Activated T-helper 17 cell treated with anti-CD3 and anti-CD28 coated beads, Interleukin-2, amount 50 U/mL, for 72 hours (primary cell): Measurements from ENCODE around the gene HOXB9. TPM values are rescaled to one million over a fixed set of nuclear protein-coding genes. Genes with fewer than 3 reads are reported as not detected.

Experiments used
- ATAC-seq: fragments of 150-1000 bp; cut with Tn5 transposase; replicated peaks from 2 replicates; pipeline ENCODE4 v1.10.0; 2021; ENCODE audit warnings: mild to moderate bottlenecking, moderate library complexity
- H3K27ac Mint-ChIP-seq: one replicate; pipeline ENCODE4 v1.8.0; 2022; ENCODE audit warnings: mixed read lengths
- H3K27me3 Mint-ChIP-seq: one replicate; pipeline ENCODE4 v1.8.0; 2022; ENCODE audit warnings: mixed read lengths
- H3K36me3 Mint-ChIP-seq: one replicate; pipeline ENCODE4 v1.8.0; 2022; ENCODE audit warnings: low read depth, mild to moderate bottlenecking, mixed read lengths
- H3K4me1 Mint-ChIP-seq: one replicate; pipeline ENCODE4 v1.8.0; 2022; ENCODE audit warnings: mixed read lengths
- H3K4me3 Mint-ChIP-seq: one replicate; pipeline ENCODE4 v1.8.0; 2022; ENCODE audit warnings: mild to moderate bottlenecking, mixed read lengths
- H3K9me3 Mint-ChIP-seq: one replicate; pipeline ENCODE4 v1.8.0; 2022; ENCODE audit warnings: mixed read lengths
- total RNA-seq, 2 donors: library from RNA; stranded (reverse); gene quantifications; one replicate each; pipeline ENCODE4 v1.2.3, GENCODE V29; 2022

HOXB9 gene
- total RNA-seq, 2 donors from 2014 or later: 0.40 to 0.58 TPM

DNA sequence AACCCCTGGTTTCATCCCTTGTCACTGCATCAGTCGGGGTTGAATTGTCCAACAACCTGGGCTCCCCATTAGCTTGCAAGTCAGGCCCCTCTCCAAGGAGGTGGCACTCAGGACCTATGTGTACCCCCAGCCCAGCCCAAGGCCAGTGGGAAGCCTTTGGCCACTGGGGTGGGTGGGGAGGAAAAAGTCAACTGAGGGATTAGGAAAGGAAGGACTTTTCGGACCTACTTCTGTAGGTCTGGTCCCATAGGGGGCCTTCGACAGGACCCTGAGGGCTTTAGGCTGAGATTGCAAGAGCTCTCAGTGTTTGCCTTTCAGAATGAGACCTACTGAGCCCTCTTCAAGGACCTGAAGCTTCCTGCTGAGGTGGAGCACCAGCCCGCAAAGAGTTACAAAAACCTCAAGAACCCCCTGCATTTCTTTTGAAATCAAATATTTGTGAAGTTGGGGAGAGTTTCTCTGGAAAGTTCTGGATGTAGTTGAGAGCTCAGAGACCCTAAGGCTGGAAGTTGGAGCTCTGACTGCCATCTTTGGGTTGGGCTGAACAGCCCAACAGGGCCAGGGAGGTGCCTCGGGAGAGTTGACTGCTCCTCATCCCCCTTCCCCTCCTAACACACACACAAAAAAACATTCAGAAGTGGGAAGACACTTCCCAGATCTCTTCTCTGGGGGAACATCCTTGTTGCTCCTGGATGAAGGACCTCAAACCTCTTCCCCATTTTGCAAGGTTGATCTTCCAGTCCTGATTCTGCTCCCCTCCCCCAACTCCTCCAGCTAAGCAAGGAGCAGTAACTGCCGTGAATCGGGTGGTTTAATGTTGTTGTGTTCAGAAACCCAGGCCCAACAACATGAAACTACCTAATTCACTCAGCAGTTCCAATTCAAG is 5.8 kb upstream of the HOXB9 start:
- no peak overlapping the region for H3K4me3 Mint-ChIP-seq
- H3K27me3 Mint-ChIP-seq: peaks cover 74% of the 10 kb centered on the region
- H3K36me3 Mint-ChIP-seq: no peaks in the 10 kb centered on the region
- H3K4me1 Mint-ChIP-seq: peaks cover 1% of the 10 kb centered on the region
- ATAC-seq: no peak
- H3K27ac Mint-ChIP-seq: no peak overlapping the region
- no peaks in the 10 kb centered on the region for H3K9me3 Mint-ChIP-seq

DNA sequence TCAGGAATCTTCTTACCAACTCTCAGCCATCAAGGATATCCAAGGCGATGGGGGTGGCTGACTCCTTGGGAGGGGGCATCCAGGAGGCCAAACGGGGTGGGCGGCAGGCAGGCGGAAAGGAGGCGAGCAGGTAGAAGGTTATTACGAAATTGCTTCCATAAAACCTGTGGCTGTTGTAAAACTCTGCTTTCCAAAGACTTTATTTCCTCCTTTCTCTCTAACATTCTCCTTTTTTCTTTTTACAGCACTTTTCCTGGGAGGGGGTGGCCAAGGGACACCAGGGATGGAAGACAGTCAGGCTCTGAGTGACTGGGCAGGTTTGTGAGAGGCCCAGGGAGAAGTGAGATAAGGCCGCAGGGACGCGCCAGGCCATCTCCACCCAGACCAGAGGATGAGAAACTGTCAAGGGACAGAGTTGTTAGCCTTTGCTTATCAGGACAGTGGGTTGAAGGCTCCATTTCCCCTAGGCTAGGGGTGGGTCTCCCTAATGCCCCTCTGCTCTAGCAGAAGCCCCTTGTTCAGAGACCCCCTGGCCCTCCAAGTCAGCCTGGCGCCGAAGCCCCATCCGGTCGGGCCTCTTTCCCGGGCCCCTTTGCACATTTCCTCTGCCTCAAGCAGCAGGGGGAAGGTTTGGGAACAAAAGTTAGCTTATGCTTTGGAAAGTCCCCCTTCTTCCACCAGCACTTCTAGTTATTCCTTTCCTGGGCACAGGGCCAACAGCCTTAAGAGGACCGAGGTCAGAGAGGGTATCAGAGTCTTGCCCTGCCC is 5.0 kb upstream of the HOXB9 start:
- Mint-ChIP-seq H3K4me3 (no peak overlapping the region), H3K9me3 (no peaks in the 10 kb centered on the region)
- no peak for ATAC-seq

DNA sequence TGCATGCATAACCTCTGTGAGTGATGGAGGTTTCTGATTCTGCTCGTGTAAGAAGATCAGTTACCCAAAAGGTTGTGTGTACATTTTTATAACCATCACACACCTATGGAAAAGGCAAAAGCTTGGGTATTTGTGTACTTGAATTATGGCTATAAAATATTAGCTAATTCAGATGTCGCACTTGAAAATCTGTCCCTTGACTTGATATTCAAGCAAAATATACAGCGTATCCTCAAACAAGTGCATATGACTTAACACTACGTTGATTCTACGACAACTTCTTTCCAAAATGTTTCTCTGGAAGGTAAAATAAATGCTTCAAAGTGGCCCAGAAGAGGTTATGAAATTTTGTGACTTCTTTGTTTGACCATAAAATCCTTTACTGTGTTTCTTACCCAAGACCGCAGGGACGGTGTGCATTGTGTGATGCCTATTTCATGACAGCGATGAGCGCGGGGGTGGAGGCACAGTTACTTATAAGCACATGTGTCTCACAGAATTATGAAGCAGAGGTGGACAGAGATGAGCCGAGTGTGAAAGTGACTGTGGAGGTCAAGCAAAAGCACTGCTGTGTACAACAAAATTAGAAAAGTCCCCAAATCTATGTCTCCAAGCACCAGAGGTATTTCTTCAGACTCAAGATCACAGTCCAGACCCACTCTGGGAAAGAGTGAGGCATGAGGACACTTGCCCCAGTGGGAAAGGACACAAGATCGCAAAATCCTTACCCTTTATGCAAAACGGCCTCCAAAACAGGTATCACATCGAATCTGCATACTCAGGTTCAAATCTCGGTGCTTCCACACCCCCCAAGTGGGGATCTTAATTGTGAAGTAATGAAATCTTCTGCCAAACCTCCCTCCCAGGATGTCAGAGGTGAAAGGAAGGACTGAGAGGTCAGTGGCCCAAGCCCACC is 4.1 kb upstream of the HOXB9 start:
- no peaks in the 10 kb centered on the region for H3K36me3 Mint-ChIP-seq
- peaks cover 74% of the 10 kb centered on the region for H3K27me3 Mint-ChIP-seq
- peaks cover 9% of the 10 kb centered on the region for H3K4me1 Mint-ChIP-seq
- no peak overlapping the region for H3K4me3 Mint-ChIP-seq
- no peak for ATAC-seq
- no peak overlapping the region for H3K27ac Mint-ChIP-seq
- no peaks in the 10 kb centered on the region for H3K9me3 Mint-ChIP-seq

More for the DNA sequence above, 5.0 kb upstream of the HOXB9 start:
- no peak overlapping the region for H3K27ac Mint-ChIP-seq
- H3K4me1 Mint-ChIP-seq: peaks cover 9% of the 10 kb centered on the region
- peaks cover 76% of the 10 kb centered on the region for H3K27me3 Mint-ChIP-seq
- no peaks in the 10 kb centered on the region for H3K36me3 Mint-ChIP-seq

DNA sequence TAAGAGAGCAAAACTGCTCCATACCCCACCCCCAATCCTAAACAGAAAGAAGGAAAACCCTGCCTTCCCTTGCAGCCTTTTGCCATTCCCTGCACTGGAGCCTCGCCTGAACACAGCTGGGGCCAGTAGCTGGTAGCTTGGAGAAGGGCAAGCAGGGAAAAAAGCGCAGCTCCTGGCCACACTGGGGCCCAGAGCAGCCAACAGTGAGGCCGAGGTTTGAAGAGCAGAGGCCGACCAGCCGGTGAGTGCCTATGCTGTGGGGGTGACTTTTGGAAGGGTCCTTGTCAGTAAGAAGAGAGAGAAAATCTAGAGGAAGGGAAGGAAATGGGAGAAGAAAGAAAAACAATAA is 3.2 kb upstream of the HOXB9 start:
- no peak for ATAC-seq
- no peak overlapping the region for H3K4me3 Mint-ChIP-seq
- no peaks in the 10 kb centered on the region for H3K36me3 Mint-ChIP-seq
- no peak overlapping the region for H3K27ac Mint-ChIP-seq
- H3K9me3 Mint-ChIP-seq: no peaks in the 10 kb centered on the region
- peaks cover 68% of the 10 kb centered on the region for H3K27me3 Mint-ChIP-seq
- H3K4me1 Mint-ChIP-seq: peaks cover 9% of the 10 kb centered on the region

DNA sequence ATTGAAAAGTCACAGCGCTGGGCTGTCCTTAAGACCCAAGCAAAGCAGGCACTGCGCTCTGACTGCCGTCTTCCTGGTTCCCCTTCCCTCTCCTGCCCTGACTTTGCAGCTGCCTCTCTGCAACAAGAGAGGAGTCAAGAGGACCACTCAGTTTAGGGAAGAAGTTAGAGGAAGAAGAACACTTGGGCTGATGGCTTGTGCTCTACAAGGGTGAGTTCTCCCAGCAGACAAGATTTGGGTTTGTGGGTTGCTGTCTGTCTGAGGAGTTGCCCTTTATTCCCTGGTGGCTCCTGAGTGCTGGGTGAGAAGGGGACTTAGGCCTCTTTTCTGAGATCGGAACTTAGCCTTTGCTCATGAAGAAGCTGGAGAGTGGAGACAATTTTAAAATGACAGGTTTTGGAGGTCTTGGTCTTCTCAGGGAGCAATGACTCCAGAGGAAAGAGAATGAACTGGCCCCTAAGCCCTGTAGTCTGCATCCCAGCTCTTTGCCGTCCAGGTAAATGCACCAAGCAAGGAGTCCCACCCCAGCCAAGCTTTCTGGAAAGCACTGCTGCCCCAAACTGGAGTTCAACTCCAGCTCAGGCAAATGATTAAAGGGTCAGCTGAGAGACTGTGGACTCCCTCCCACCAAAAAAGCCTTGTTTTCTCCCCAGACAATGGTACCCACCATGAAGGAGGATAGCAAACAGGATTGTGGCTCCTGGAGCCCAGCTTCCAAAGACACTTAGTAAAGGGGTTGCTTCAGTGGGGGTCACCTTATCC is 2.7 kb upstream of the HOXB9 start:
- Mint-ChIP-seq H3K27me3 (peaks cover 72% of the 10 kb centered on the region), H3K9me3 (no peaks in the 10 kb centered on the region), H3K4me1 (peaks cover 9% of the 10 kb centered on the region), H3K27ac (no peak overlapping the region), H3K4me3 (no peak overlapping the region), H3K36me3 (no peaks in the 10 kb centered on the region)
- ATAC-seq: no peak

DNA sequence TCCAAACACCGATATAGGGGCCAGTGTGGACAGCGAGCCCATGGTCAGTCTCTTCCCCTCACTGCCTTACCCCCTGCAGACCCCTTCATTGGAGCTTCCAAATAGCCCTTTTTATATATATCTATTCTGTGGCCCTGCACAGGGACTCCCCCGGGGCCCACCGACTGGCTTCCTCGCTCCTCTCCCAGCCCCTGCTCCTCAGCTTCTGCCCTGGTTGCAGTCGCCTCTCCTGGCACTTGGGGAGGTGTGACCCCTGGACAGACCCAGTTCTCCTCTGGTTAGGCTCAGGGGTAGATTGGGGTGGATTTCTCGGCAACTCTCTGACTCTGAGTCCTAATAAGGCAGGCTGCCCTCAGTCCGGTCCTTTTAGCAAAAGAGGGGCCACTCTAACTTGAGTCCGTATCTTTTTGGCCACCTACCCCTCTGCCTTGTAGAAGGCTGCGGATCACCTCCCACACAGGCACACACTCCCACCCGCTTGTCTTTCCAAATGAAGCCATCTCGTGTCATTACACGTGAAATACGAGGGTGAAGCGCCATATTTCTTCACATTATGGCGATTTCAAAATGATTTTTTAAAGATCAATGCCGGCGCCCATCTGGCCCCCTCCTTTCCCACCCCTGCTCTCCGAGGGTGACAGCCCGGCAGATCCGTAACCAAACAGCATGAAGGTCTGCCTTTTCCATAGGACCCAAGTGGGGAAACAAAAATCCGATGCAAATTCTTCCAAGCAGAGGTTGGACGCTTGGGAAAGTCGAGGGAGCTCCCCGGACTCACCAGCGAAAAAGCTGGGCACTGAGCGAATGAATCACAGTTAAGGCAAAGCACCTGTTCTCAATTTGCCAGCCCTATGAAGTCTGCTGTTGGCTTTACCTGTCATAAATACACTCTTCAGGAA is 1.7 kb upstream of the HOXB9 start:
- Mint-ChIP-seq H3K4me3 (no peak overlapping the region), H3K27me3 (peaks cover 78% of the 10 kb centered on the region), H3K4me1 (peaks cover 9% of the 10 kb centered on the region), H3K36me3 (no peaks in the 10 kb centered on the region), H3K27ac (no peak overlapping the region), H3K9me3 (no peaks in the 10 kb centered on the region)
- ATAC-seq: no peak

DNA sequence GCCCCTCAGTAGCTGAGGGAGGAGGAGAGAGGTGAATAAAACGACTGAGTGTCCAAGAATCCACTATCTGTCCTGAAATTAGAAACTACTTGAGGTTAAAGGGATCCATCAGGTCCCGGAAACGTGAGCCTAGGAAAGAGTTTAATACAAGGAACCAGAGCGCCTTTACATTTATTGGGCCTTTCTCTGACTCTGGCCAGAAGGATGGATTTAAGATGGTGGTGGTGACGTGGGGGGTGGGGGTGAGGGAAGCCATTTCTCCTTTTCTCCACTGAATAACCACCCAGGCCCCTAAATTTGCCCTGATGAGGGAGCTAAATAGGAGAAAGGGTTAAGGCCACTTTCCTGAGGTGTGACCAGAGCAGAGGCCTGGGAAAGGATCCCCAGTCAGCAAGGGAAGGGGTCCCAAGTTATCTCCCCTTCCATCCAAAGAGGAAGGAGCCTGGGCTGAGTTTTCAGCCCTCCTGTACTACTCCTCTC is 1.0 kb upstream of the HOXB9 start:
- ATAC-seq: no peak
- Mint-ChIP-seq H3K9me3 (no peaks in the 10 kb centered on the region), H3K4me1 (peaks cover 9% of the 10 kb centered on the region), H3K36me3 (no peaks in the 10 kb centered on the region), H3K27ac (peak overlapping the region; percentile 28), H3K27me3 (peaks cover 78% of the 10 kb centered on the region), H3K4me3 (peak overlapping the region; percentile 79)

DNA sequence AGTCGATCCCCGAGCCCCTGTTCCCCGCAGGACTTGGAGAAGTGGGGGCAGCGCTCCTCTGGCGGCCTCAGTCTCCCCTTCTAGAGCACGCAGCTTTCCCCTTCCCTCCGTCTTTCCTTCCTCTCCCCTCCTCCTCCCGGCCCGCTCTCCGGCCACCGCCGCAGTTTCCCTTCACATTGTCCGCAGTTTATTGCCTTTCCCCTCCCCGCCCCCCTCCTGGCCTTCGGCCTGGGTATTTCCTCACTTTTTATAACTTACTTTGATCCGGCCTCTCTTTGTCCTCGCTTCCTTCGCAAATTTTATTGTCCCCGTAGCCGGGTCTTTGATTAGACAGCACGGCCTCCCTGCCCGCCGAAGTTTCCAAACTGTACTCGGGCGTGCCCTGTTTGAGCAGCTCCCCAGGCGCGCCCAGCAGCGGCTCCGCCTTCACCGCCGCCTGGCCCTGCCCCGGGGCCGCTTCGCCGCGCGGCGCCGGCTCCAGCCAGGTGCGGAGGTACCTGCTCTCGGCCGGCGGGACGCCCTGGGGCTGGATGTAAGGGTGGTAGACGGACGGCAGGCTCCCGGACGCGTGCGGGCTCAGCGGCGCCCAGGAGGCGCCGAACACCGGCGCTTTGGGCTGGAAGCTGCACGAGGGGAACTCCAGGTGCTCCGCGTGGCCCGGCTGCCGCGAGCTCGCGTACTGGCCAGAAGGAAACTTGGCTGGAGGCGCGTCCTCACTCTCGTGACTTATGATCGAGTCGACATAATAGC is 488 bp downstream of the HOXB9 start:
- Mint-ChIP-seq H3K36me3 (no peaks in the 10 kb centered on the region), H3K4me3 (peak overlapping the region; percentile 79), H3K9me3 (no peaks in the 10 kb centered on the region), H3K27me3 (peaks cover 81% of the 10 kb centered on the region), H3K27ac (no peak overlapping the region), H3K4me1 (peaks cover 9% of the 10 kb centered on the region)
- ATAC-seq: peak; percentile 78

DNA sequence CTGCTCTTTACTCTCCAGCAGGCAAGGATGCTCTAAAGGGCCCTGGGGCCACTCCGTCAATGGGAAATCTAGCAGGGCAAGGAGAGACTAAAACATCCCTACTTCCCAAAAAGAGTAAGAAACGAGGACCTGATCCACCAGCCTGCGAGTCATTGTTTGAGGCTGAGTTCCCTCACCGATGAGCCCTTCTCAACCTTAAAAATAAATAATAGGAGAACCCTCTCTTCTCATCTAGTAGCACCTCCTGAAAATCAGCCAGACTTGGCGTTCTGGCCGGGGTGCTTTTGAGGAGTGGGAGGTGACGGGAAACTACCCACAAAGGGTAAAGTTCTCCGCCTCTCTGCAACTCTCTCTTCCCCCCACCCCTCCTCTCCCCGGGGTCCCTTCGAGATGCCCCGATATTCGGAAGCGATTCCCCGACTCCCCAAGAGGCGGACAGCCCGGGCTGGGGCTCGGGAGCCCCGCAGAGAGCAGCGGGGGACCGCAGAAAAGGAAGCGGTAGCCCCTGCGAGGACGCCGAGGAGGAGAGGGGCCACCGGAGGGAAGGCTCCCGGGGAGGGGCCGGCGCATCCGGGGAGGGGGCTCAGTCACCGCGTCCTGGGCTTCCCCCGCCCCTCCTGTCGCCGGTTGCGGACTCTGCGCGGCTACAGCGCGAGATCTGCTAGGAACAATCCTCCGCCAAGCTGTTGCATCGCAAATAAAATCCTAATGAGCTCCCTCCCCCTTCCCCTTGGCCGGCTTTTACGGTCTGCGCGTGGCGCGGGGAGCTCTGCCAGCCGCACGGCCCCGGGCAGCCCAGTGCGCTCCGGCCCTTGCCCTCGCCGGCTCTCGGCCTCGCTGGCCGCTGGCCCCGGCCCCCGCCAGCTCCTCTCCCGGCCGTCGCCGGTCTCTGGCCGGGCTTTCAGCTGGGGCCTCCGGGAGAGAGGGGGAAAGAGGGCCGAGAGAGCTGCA is 1.3 kb downstream of the HOXB9 start:
- peak; percentile 11 for ATAC-seq
- Mint-ChIP-seq H3K27me3 (peaks cover 76% of the 10 kb centered on the region), H3K9me3 (no peaks in the 10 kb centered on the region), H3K36me3 (no peaks in the 10 kb centered on the region), H3K27ac (no peak overlapping the region), H3K4me1 (peaks cover 9% of the 10 kb centered on the region), H3K4me3 (peak overlapping the region; percentile 79)

DNA sequence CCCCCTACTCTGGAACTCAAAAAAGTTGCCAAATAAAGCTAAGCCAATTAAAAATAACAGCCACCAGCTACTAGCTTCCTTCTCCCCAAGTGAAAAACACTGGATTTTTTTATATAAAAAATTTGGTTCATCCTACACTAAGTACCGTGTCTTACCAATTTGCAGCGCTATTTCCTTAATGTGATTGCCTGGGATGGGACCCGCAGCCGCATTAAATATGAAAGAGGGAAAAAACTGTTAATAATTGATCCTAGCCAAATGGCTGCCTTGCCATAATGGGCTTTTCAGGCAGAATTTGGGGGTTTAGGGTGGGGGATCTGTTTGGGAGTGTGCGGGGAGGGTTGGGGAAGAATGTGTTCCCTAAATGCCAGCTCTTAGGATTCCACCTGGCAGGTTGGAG is 2.0 kb downstream of the HOXB9 start:
- no peaks in the 10 kb centered on the region for H3K36me3 Mint-ChIP-seq
- H3K9me3 Mint-ChIP-seq: no peaks in the 10 kb centered on the region
- H3K4me1 Mint-ChIP-seq: peaks cover 9% of the 10 kb centered on the region
- H3K4me3 Mint-ChIP-seq: peak overlapping the region; percentile 42
- H3K27ac Mint-ChIP-seq: no peak overlapping the region
- no peak for ATAC-seq
- peaks cover 74% of the 10 kb centered on the region for H3K27me3 Mint-ChIP-seq

DNA sequence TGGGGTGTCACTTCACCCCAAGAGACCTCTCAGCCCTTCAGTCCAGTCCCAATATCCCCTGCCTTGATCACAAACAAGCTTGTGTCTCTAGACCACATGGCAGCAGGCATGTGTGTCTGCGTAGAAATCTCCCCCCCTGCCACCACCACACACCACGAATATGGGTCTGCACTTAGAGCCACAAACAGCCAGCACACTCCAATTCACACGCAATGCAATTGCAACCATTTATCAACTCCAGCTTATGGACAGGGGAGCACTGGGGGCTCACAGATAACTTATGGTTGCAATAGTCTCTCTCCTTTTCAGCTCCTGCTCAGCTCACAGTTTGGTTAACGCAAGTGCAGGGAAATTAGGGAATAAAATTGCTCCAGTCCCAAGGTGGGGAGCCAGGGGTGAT is 2.6 kb downstream of the HOXB9 start:
- peaks cover 9% of the 10 kb centered on the region for H3K4me1 Mint-ChIP-seq

More for the DNA sequence above, 2.6 kb downstream of the HOXB9 start:
- no peak overlapping the region for H3K4me3 Mint-ChIP-seq
- no peaks in the 10 kb centered on the region for H3K9me3 Mint-ChIP-seq
- H3K36me3 Mint-ChIP-seq: no peaks in the 10 kb centered on the region
- H3K27me3 Mint-ChIP-seq: peaks cover 76% of the 10 kb centered on the region
- H3K27ac Mint-ChIP-seq: no peak overlapping the region
- no peak for ATAC-seq
